ENCODE measurements around the gene RXYLT1.

Gene RXYLT1

GRCh38 chr12:63843254-63843720 is 63.6 kb downstream of the RXYLT1 start:
- DNase-seq: peak in 1 of 58 donors; percentile 53

- DNase-seq: peak; percentile 47 to 98 (median 88)
These were observed 64.1 kb downstream of the RXYLT1 start for GRCh38 chr12:63843721-63844390.

- DNase-seq: peak in 50 of 58 donors; percentile 5 to 78 (median 62)
These were observed 65.0 kb downstream of the RXYLT1 start, which contains the start of gene SRGAP1 for GRCh38 chr12:63844391-63845341. Gene SRGAP1 (plus strand): TSS chr12:63844700. CDS start chr12:63844817, 117 bp downstream.

DNA sequence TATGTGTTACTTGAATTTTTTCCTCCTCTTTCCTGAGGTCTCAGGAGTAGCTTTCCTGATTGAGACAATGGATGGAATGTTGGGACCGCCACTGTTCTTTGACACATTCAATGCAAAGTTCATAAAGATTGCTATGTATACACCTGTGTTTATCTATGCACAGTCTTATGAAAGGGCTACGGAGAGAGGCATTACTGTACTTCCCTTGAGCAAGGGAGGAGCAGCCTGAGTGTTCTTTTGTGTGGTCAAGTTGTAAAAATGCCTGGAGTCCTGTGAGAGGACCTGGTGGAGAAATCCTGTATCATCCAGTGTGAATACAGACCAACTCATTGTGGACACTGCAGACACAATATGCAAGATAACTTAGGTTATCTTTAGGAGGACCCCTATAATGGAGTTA is 66.0 kb downstream of the RXYLT1 start:
- no peak for DNase-seq

DNA sequence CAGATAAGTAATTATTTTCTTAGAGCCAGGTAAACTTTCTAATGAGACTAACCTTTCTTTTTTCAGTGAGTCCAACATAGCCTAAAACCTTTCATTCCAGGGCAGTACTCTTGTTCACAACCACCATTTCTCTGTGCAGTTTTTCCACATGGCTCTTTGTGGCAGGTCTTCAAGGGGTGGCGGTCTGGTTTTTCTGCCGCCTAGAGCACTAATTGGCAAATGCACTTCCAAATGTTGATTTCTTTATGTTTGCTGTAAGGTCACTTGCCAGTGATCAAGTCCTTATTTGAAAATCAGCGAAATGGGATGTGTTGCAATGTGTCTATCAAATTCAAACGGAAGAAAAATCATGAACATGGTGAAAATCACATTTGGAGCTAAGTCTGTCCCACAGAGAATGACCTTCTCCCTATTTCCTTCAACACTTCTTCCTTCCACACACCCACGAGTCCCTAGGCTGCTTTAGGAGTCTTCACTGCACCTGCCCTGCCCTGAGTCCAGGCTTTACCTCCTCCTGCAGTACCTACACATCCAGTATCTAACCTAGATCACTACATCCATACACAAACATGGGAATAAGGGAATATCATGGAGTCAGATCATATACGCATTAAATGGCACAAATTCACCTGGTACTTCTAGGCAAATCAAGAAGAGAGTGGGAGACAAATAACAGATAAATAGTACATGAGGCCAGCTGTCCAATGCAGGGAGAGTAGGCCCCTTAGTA is 66.7 kb downstream of the RXYLT1 start:
- no peak for DNase-seq

GRCh38 chr12:63848450-63848849 is 68.7 kb downstream of the RXYLT1 start:
- no peak for DNase-seq

GRCh38 chr12:63849106-63849620 is 69.5 kb downstream of the RXYLT1 start:
- no peak for DNase-seq

- no peak for DNase-seq
These were observed 69.9 kb downstream of the RXYLT1 start for GRCh38 chr12:63849641-63850040.

- no peak for DNase-seq
These were observed 74.3 kb downstream of the RXYLT1 start for GRCh38 chr12:63853978-63854377.

DNA sequence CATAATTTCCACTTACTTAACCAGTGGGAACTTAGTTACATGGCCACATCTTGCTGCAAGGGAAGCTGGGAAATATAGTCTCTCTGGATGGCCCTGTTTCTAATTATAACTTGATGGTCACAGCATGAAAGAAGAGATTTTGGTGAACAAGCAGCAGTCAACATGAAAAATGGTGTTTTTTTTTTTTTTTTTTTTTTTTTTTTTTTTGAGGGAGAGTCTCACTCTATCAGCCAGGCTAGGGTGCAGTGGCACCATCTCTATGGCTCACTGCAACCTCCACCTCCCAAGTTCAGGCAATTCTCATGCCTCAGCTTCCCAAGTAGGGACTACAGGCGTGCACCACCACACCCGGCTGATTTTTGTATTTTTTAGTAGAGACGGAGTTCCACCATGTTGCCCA is 75.6 kb downstream of the RXYLT1 start:
- DNase-seq: no peak

DNA sequence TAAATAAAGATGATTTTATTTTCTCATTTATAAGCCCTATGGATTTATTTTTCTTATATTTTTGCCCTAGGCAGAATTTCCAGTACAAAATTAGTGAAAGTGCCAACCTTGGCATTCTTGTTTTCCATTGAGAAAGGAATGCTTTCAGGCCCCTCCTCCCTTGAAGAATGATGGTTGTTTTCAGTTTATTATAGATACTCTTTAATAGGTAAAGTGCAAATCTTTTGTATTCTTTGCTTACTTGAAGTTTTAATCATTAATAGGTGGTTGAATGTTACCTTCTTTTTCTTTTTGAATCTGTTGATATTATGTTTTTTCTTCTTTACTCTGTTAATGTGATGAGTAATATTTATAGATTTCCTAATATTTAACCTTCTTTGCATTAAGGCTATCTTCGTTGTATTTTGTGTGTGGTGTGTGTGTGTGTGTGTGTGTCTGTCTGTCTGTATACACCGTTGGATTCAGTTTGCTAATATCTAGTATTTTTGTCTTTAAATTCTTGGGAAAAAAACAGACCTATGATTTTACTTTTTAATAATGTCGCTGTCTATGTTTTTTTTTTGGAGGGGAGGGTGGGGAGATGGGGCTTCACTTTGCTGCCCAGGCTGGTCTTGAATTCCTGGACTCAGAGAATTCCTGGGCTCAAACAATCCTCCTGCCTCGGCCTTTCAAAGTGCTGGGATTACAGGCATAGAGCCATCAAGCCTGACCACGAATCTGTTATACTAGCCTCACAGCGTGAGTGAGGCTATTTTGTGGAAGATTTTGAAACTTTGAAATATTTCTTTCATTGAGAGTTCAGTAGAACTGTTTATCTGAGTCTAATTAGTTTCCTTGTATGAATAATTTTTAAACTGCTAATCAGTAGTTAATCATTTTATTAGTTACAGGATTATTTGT is 78.3 kb downstream of the RXYLT1 start:
- no peak for DNase-seq
